GM18526 (cell line): ENCODE results near the gene ZNF407.

Source experiments
- POLR2A ChIP-seq: IDR thresholded peaks from 3 replicates; pipeline ENCODE4 v1.6.1; 2011; ENCODE audit not compliant: insufficient read length; ENCODE audit errors: extremely low read depth

ZNF407 gene

GRCh38 chr18:74825460-74825859, 227.8 kb downstream of the ZNF407 start:
- no peak for TF ChIP-seq POLR2A

GRCh38 chr18:74826572-74826971, 228.9 kb downstream of the ZNF407 start:
- no peak for TF ChIP-seq POLR2A

DNA sequence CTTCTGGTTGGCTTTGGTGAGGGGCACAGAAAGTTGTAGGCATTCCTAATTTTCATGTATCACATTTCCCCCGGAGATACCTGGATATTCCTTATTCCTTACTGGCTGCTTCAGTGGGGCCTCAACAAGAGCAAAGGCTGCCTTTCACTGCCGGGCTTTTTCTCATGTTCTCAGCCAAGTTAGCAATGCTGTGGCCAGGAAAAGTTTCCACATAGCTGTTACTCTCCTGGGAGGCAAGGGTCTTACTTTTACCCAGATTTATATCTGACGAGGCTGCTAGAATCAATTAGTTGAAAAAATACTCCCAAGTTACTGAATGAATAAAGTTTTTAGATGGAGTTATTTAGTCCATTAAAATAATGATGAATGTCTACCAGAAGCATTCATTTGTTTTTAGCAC, 230.5 kb downstream of the ZNF407 start:
- TF ChIP-seq POLR2A = no peak

- no peak for TF ChIP-seq POLR2A
Measured at GRCh38 chr18:74831571-74832250, 234.0 kb downstream of the ZNF407 start.

DNA sequence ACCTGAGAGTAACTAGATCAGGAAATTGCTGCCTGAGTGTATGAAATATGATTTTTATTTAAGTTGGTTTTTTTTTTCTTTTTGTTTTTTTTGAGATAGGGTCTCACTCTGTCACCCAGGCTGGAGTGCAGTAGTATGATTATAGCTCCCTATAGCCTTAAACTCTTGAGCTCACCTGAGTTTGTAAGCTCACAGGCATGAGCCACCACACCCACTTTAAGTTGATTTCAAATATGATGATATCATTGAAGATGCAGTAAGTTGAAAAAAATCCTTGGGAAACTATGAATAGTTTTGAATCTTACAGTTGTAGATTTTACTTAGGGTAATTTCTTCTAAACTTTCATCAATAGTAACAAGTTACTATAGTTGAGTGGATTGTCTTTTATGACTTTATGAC, 234.7 kb downstream of the ZNF407 start:
- no peak for TF ChIP-seq POLR2A

DNA sequence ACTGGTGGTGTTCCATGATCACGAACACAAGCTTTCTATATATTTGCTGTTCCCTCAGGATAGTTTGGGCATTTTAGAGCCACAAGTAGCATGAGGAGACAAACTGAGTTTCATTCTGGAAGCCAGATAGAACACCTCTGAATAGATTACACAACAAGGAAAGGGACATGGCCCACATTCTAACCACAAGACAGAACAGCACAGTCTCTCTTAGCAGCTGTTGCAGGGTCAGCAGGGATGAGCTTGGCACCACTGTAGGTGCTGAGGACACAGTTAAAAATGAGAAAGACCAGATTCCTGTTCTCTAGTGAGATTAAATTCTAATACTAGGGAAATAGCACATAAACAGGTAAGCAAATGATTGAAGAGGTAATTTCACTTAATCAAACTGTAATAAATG, 235.3 kb downstream of the ZNF407 start:
- TF ChIP-seq POLR2A = no peak

GRCh38 chr18:74834424-74835309, 237.0 kb downstream of the ZNF407 start:
- no peak for TF ChIP-seq POLR2A

- no peak for TF ChIP-seq POLR2A
Measured at GRCh38 chr18:74836296-74837139, 238.8 kb downstream of the ZNF407 start.

DNA sequence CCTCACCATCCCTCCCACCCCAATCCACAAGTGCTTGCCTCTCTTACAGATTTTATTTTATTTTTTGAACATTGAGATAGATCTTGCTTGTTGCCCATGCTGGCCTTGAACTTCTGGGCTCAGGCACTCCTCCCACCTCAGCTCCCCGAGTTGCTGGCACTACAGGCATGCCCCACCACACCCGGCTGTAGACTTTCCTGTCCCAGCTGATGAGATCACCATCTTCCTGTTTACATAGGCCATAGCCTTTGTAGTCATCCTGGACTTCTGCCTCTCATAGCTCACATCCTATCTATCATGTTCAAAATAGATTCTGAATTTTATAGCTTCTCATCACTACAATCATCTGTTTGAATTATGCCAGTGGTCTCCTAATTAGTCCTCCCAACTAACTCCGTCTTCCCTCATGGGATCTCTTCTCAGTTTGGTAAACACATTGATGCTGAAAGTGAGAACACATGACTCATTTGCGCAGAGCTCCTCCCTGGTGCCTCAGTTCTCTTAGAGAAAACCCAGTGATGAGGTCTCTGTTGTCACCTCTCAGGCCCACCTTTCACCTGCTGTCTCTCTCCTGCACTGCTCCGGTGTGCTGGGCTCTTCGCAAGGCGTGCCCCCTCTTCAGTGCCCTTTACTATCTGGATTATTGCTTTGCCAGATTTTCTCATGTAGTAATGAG, 243.0 kb downstream of the ZNF407 start:
- TF ChIP-seq POLR2A = no peak

DNA sequence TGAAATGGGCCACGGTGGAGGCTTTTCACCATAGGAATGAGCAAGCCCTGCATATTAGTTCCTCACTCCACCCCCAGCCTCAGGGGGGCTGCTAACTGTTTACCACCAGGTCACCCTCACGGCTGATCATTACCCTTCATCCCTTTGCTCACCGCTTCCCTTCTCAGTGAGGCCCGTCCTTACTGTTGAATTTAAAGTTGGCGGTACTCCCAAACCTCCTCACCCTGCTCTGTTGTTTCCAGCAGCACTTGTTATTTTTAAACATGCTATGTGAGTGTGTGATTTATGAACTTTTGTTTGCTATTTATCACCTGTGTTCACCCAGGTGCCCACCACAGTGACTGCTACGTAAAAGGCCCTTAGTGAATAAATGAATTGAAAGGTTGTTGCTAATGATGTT, 243.6 kb downstream of the ZNF407 start:
- TF ChIP-seq POLR2A = no peak

DNA sequence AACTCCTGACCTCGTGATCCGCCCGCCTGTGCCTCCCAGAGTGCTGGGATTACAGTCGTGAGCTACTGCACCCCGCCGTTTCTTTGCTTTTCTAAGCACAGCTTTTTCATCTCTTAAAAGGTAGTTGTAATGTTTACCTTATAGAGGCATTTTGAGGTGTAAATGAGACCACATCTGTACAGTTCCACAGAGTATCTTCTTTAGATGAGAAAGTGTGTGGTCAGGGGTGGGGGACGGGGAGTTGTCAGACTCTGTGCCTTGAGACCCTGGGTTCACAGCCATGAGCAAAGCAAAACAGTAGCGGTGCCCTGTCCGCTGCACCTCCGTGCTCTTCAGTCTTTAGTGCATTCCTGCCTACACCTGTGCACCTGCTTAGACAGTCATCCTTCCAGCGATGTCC, 251.6 kb downstream of the ZNF407 start:
- TF ChIP-seq POLR2A = no peak

GRCh38 chr18:74856434-74856833, 258.8 kb downstream of the ZNF407 start:
- TF ChIP-seq POLR2A = no peak

GRCh38 chr18:74856928-74857327, 259.3 kb downstream of the ZNF407 start:
- no peak for TF ChIP-seq POLR2A

DNA sequence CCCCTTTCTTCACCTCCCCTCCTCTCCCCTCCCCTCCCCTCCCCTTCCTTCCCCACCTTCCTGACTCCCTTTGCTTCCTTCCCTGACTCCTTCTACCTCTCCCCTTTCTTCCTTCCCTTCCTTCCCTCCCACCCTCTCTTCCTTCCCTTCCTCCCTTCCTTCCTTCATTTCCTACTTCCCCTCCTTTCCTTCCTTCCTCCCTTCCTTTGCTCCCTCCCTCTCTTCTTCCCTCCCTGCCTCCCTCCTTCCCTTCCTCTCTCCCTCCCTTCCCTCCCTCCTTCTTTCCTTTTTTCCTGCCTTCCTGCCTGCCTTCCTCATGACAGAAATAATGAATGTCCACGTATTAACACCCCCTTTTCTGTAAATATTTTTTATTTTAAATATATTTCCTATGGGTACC, 260.2 kb downstream of the ZNF407 start:
- no peak for TF ChIP-seq POLR2A

GRCh38 chr18:74861154-74861553, 263.5 kb downstream of the ZNF407 start:
- no peak for TF ChIP-seq POLR2A

DNA sequence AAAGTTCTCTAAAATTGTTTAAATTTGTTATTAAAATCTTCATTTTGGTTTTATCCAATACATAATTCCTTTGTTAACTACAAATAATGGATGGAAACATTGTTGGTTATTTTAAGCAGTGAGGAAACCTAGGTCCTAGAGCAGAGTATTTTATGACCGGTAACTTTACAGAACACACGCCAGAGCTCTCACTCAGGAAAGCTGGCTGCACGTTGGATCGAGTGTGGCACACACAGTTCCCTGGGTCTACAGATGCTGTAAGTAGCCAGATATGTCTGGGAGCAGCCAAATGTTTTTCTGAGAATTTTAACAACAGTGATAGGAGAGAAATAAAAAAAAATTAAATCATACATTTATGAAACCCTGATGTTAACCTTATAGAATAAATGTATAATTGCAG, 264.4 kb downstream of the ZNF407 start:
- TF ChIP-seq POLR2A = no peak

DNA sequence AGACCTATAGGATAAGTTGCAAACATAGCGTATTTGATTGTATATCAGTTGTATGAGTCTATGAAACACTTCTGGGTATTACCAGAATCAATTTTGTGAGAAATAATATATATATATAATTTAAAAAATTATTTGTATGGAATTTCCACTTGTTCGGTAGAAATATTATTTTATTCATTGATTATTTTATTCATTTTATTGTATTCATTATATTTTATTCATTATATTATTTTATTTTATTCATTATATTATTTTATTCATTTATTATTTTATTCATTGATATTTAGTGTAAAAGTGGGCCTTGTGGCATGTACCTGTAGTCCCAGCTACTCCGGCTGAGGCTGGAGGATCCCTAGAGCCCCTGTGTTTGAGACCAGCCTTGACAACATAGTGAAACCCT, 268.9 kb downstream of the ZNF407 start:
- no peak for TF ChIP-seq POLR2A
